B cell (primary cell): Measurements from ENCODE around the gene YIPF5. TPM values are rescaled to one million over a fixed set of nuclear protein-coding genes. Genes with fewer than 3 reads are reported as not detected.

Experiments used
- ATAC-seq: fragments of 200-7000 bp; cut with Tn5 transposase; one replicate; pipeline ENCODE4 v1.10.0; 2021; ENCODE audit warnings: low read depth, mild to moderate bottlenecking, moderate number of reproducible peaks, moderate library complexity
- CTCF ChIA-PET: fragments of 350-600 bp; sonication (Branson Sonifier 250); formaldehyde crosslinking; loops from one replicate; lab custom pipeline; 2021; ENCODE audit warnings: antibody characterized with exemption, inconsistent platforms; lab: Charles Lee
- POLR2A ChIA-PET: fragments of 350-600 bp; sonication (Branson Sonifier 250); formaldehyde crosslinking; loops from one replicate; lab custom pipeline; 2021; ENCODE audit warnings: antibody characterized with exemption; lab: Charles Lee
- DNase-seq: peaks from one replicate; pipeline ENCODE4 v3.0.0; 2013
- H2AFZ ChIP-seq: 2 replicates; pipeline ENCODE4 v1.6.1; 2012; ENCODE audit warnings: mild to moderate bottlenecking, low read depth, low read length; ENCODE audit not compliant: insufficient read depth, poor library complexity, severe bottlenecking
- H3K27ac ChIP-seq, 2 donors: 1 replicate in 1 of 2; 2 replicates in 1 of 2; pipeline ENCODE4 v1.5.1; 2012 to 2013; ENCODE audit warnings: low read length in 2 of 2, mild to moderate bottlenecking in 2 of 2, moderate library complexity in 1 of 2
- H3K27me3 ChIP-seq, 4 experiments: fragments of 200-600 bp in 1 of 4; sonication (generic) in 1 of 4; replicated peaks in 1 of 4; 1 replicate in 2 of 4; 2 replicates in 2 of 4; pipeline versions ENCODE4 v1.6.1 to v1.7.0; 2013 to 2016; ENCODE audit warnings: low read length in 3 of 4, mild to moderate bottlenecking in 2 of 4, mixed read lengths in 1 of 4, moderate library complexity in 1 of 4; ENCODE audit not compliant: insufficient read depth in 4 of 4, control insufficient read depth in 3 of 4; ENCODE audit errors: control extremely low read depth in 1 of 4
- H3K36me3 ChIP-seq, 2 experiments: replicated peaks in 1 of 2; 1 replicate in 1 of 2; 2 replicates in 1 of 2; pipeline versions ENCODE4 v1.6.1 to v1.7.1; 2013; ENCODE audit warnings: low read length in 1 of 2; ENCODE audit not compliant: insufficient read depth in 2 of 2, control insufficient read depth in 1 of 2; ENCODE audit errors: control extremely low read depth in 1 of 2, extremely low read depth in 1 of 2
- H3K4me1 ChIP-seq, 2 donors: fragments of 200-600 bp in 1 of 2; sonication (generic) in 1 of 2; 1 replicate in 1 of 2; 2 replicates in 1 of 2; pipeline versions ENCODE4 v1.5.1 to v1.6.1; 2013 to 2017; ENCODE audit warnings: low read length in 2 of 2; ENCODE audit not compliant: control insufficient read depth in 2 of 2, insufficient read depth in 2 of 2
- H3K4me2 ChIP-seq: replicated peaks from 2 replicates; pipeline ENCODE3; 2012; ENCODE audit warnings: mild to moderate bottlenecking, low read depth, low read length; ENCODE audit not compliant: poor library complexity, severe bottlenecking
- H3K4me3 ChIP-seq, 5 experiments: fragments of 200-600 bp in 1 of 5; sonication (generic) in 1 of 5; 1 replicate in 3 of 5; 2 replicates in 2 of 5; pipeline versions ENCODE4 v1.5.1 to v1.7.0; 2011 to 2016; ENCODE audit warnings: low read length in 4 of 5, mild to moderate bottlenecking in 4 of 5, low read depth in 2 of 5, control low read depth in 1 of 5, moderate library complexity in 1 of 5; ENCODE audit not compliant: insufficient read depth in 1 of 5; ENCODE audit errors: control extremely low read depth in 1 of 5, extremely low read depth in 1 of 5
- H3K79me2 ChIP-seq: fragments of 200-600 bp; sonication (generic); one replicate; pipeline ENCODE4 v1.6.0; 2016; ENCODE audit warnings: low read length; ENCODE audit not compliant: control insufficient read depth, insufficient read depth
- H3K9ac ChIP-seq: fragments of 200-600 bp; sonication (generic); 2 replicates; pipeline ENCODE4 v1.6.1; 2017; ENCODE audit warnings: mild to moderate bottlenecking, low read length, moderate library complexity
- H3K9me3 ChIP-seq, 3 donors: one replicate each; pipeline versions ENCODE4 v1.6.1 to v1.7.1; 2013; ENCODE audit warnings: low read length in 2 of 3; ENCODE audit not compliant: control insufficient read depth in 2 of 3, insufficient read depth in 1 of 3; ENCODE audit errors: control extremely low read depth in 1 of 3
- H4K20me1 ChIP-seq: 2 replicates; pipeline ENCODE4 v1.6.0; 2012; ENCODE audit warnings: mild to moderate bottlenecking, low read length; ENCODE audit not compliant: insufficient read depth, control insufficient read depth, poor library complexity, severe bottlenecking
- H3K27ac Mint-ChIP-seq: one replicate; pipeline ENCODE4 v1.8.0; 2021; ENCODE audit warnings: mixed read lengths
- H3K27me3 Mint-ChIP-seq: one replicate; pipeline ENCODE4 v1.8.0; 2021; ENCODE audit warnings: mixed read lengths
- H3K4me1 Mint-ChIP-seq: one replicate; pipeline ENCODE4 v1.8.0; 2021; ENCODE audit warnings: mixed read lengths
- H3K4me3 Mint-ChIP-seq: one replicate; pipeline ENCODE4 v1.8.0; 2021; ENCODE audit warnings: mixed read lengths
- H3K9me3 Mint-ChIP-seq: one replicate; pipeline ENCODE4 v1.8.0; 2022; ENCODE audit warnings: mixed read lengths; ENCODE audit not compliant: insufficient read depth
- CTCF ChIP-seq: fragments of 200-600 bp; IDR thresholded peaks from one replicate; pipeline ENCODE4 v1.8.0; 2022; ENCODE audit warnings: antibody characterized with exemption, mild to moderate bottlenecking
- EZH2 ChIP-seq: IDR thresholded peaks from 2 replicates; pipeline ENCODE4 v1.6.1; 2012; ENCODE audit warnings: borderline replicate concordance, low read depth, mild to moderate bottlenecking, moderate library complexity, low read length; ENCODE audit not compliant: insufficient read depth, poor library complexity, severe bottlenecking
- WGBS: methylation state at CpG from one replicate; pipeline ENCODE4 v1.1.5; 2013; ENCODE audit warnings: missing lambda C conversion rate; ENCODE audit not compliant: insufficient coverage; 5-methylcytosine and 5-hydroxymethylcytosine counted together
- intact Hi-C: fragments of 100-400 bp; cut with micrococcal nuclease; formaldehyde crosslinking; loops from one replicate; pipeline ENCODE4 v1.10.0; 2022
- polyA plus RNA-seq: library from polyadenylated mRNA; depleted of rRNA; stranded (reverse); fragments of >200 nt; gene quantifications from 2 replicates; pipeline ENCODE4 v1.2.3, GENCODE V29; 2012
- total RNA-seq, 2 donors: library from RNA; stranded (reverse); fragments of 120-200 nt in 1 of 2; gene quantifications; 1 replicate in 1 of 2; 2 replicates in 1 of 2; pipeline versions ENCODE4 v1.2.3 to v1.2.4, GENCODE V29; 2013 to 2022

The YIPF5 gene
- total and polyA plus RNA-seq, 2 donors (not counting 1 experiment from before 2014, with no cell fraction given): 7.2 to 24.0 TPM

GRCh38 chr5:144202072-144202471, 31.6 kb upstream of the YIPF5 start:
- CTCF ChIA-PET: interaction anchor here (0.9 to 1.2 kb wide), 2 partner anchors 1627 to 1929 kb away, joined by 3 read pairs; no protein-coding TSS in a partner anchor
- no peak for TF ChIP-seq EZH2
- TF ChIP-seq CTCF: no peak
- H3K27me3 Mint-ChIP-seq: peaks cover 66% of the 10 kb centered on the region
- no peak overlapping the region for H3K4me3 Mint-ChIP-seq
- no peak overlapping the region for H2AFZ ChIP-seq
- intact Hi-C loops: no loop called here
- H3K9me3 Mint-ChIP-seq: no peaks in the 10 kb centered on the region
- H3K4me1 ChIP-seq: no peaks in the 10 kb centered on the region
- H3K27me3 ChIP-seq: peaks cover 0 to 27% (median 17%) of the 10 kb centered on the region in 4 experiments
- no peak for DNase-seq
- POLR2A ChIA-PET: no interaction called here
- H3K36me3 ChIP-seq: no peaks in the 10 kb centered on the region
- H3K9me3 ChIP-seq: no peaks in the 10 kb centered on the region
- H3K4me1 Mint-ChIP-seq: no peaks in the 10 kb centered on the region
- no peak for ATAC-seq
- H3K9ac ChIP-seq: no peak overlapping the region
- no peaks in the 10 kb centered on the region for H3K79me2 ChIP-seq
- no peak overlapping the region for H3K4me2 ChIP-seq
- H3K27ac ChIP-seq: no peak overlapping the region
- no peak overlapping the region for H3K4me3 ChIP-seq
- no peak overlapping the region for H3K27ac Mint-ChIP-seq
- WGBS: 98% methylated on average over 5 of the region's 10 CpGs
- H4K20me1 ChIP-seq: no peaks in the 10 kb centered on the region

GRCh38 chr5:144201588-144201987, 31.1 kb upstream of the YIPF5 start:
- Histone ChIP-seq H3K79me2 (no peaks in the 10 kb centered on the region), H3K36me3 (no peaks in the 10 kb centered on the region), H3K4me3 (no peak overlapping the region), H2AFZ (no peak overlapping the region), H3K4me1 (no peaks in the 10 kb centered on the region), H4K20me1 (no peaks in the 10 kb centered on the region), H3K27ac (no peak overlapping the region), H3K9me3 (no peaks in the 10 kb centered on the region), H3K4me2 (no peak overlapping the region), H3K27me3 (peaks cover 0 to 26% (median 17%) of the 10 kb centered on the region in 4 experiments), H3K9ac (no peak overlapping the region)
- no peaks in the 10 kb centered on the region for H3K9me3 Mint-ChIP-seq
- TF ChIP-seq CTCF (no peak), EZH2 (no peak)
- DNase-seq (no peak), ATAC-seq (no peak)
- intact Hi-C loops: no loop called here
- WGBS: 87% methylated on average over 3 of the region's 5 CpGs
- ChIA-PET POLR2A (no interaction called here), CTCF (interaction anchor here (0.9 to 1.2 kb wide), 2 partner anchors 1628 to 1929 kb away, joined by 3 read pairs; no protein-coding TSS in a partner anchor)
- H3K4me1 Mint-ChIP-seq: no peaks in the 10 kb centered on the region
- H3K4me3 Mint-ChIP-seq: no peak overlapping the region
- H3K27ac Mint-ChIP-seq: no peak overlapping the region
- peaks cover 61% of the 10 kb centered on the region for H3K27me3 Mint-ChIP-seq
